Endothelial cell of umbilical vein (primary cell): ENCODE measurements around the gene MS4A4A.

Experiments used
- EZH2 ChIP-seq: IDR thresholded peaks from 2 replicates; pipeline ENCODE4 v1.6.1; 2012; ENCODE audit warnings: borderline replicate concordance, low read depth, mild to moderate bottlenecking, moderate library complexity, low read length, inconsistent platforms; ENCODE audit not compliant: severe bottlenecking
- GATA2 ChIP-seq: IDR thresholded peaks from 2 replicates; pipeline ENCODE4 v1.7.0; 2011; ENCODE audit warnings: low read depth, mild to moderate bottlenecking, moderate library complexity, mixed read lengths, low read length; ENCODE audit not compliant: insufficient read length, insufficient read depth
- JUN ChIP-seq: IDR thresholded peaks from 2 replicates; pipeline ENCODE4 v1.6.1; 2011; ENCODE audit warnings: borderline replicate concordance, low read depth; ENCODE audit not compliant: insufficient read length, insufficient read depth
- MYC ChIP-seq: IDR thresholded peaks from one replicate; pipeline ENCODE4 v1.6.1; 2011; ENCODE audit warnings: mild to moderate bottlenecking, low read depth, low read length
- POLR2A ChIP-seq: IDR thresholded peaks from 2 replicates; pipeline ENCODE4 v1.6.1; 2012; ENCODE audit warnings: low read depth, mild to moderate bottlenecking, control low read depth, low read length
- POLR2AphosphoS5 ChIP-seq: IDR thresholded peaks from 2 replicates; pipeline ENCODE4 v1.6.1; 2012; ENCODE audit warnings: low read depth, mild to moderate bottlenecking, control low read depth, low read length, moderate library complexity; ENCODE audit not compliant: insufficient read depth
- TF ChIP-seq, protein P1 (sequence below), 2 donors: IDR thresholded peaks; 1 replicate in 1 of 2; 2 replicates in 1 of 2; pipeline ENCODE4 v1.5.1; 2011; ENCODE audit warnings: low read length in 2 of 2, mild to moderate bottlenecking in 2 of 2, moderate library complexity in 2 of 2, control low read depth in 1 of 2, inconsistent platforms in 1 of 2, low read depth in 1 of 2; ENCODE audit not compliant: insufficient read depth in 1 of 2; ENCODE audit errors: extremely low read depth in 1 of 2
- TF ChIP-seq, protein P2 (sequence below): IDR thresholded peaks from 2 replicates; pipeline ENCODE4 v1.6.1; 2011; ENCODE audit not compliant: insufficient read depth, insufficient read length

DNA sequence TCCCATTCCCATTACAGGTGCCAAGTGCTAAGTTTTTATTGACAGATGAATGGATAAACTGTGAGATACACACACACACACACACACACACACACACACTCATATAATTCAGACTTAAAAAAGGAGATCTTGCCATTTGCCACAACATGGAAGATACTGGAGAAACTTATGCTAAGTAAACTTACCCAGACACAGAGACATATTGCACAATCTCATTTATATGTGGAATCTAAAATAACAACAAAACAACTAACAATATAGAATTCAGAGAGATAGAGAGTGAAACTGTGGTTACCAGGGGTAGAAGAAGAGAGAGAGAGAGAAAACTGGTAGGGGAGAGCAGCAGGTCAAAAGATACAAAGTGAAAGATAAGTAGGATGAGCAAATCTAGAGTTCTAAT, 48.0 kb downstream of the MS4A4A start:
- TF ChIP-seq, protein P1, sequence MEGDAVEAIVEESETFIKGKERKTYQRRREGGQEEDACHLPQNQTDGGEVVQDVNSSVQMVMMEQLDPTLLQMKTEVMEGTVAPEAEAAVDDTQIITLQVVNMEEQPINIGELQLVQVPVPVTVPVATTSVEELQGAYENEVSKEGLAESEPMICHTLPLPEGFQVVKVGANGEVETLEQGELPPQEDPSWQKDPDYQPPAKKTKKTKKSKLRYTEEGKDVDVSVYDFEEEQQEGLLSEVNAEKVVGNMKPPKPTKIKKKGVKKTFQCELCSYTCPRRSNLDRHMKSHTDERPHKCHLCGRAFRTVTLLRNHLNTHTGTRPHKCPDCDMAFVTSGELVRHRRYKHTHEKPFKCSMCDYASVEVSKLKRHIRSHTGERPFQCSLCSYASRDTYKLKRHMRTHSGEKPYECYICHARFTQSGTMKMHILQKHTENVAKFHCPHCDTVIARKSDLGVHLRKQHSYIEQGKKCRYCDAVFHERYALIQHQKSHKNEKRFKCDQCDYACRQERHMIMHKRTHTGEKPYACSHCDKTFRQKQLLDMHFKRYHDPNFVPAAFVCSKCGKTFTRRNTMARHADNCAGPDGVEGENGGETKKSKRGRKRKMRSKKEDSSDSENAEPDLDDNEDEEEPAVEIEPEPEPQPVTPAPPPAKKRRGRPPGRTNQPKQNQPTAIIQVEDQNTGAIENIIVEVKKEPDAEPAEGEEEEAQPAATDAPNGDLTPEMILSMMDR (IDR thresholded peaks at IDR 0.05; ENCODE audit: extremely low read depth in 1 of 2, insufficient read depth in 1 of 2, low read depth in 1 of 2, low read length in 2 of 2): no peak
- TF ChIP-seq POLR2A (no peak), EZH2 (no peak), MYC (no peak), JUN (no peak), POLR2AphosphoS5 (no peak), GATA2 (no peak)
- TF ChIP-seq, protein P2, sequence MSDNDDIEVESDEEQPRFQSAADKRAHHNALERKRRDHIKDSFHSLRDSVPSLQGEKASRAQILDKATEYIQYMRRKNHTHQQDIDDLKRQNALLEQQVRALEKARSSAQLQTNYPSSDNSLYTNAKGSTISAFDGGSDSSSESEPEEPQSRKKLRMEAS: no peak
